ENCODE data around the gene ANXA2R.
"Not testable (repeated sequence)": the region's sequence is repeated elsewhere in the genome, so short reads cannot be mapped to it uniquely, and the experiment has no call there.

Gene ANXA2R

DNA sequence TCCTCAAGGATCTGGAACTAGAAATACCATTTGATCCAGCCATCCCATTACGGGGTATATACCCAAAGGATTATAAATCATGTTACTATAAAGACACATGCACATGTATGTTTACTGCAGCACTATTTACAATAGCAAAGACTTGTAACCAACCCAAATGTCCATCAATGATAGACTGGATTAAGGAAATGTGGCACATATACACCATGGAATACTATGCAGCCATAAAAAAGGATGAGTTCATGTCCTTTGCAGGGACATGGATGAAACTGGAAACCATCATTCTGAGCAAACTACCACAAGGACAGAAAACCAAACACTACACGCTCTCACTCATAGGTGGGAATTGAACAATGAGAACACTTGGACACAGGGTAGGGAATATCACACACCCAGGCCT, 19.9 kb upstream of the ANXA2R start:
- DNase-seq: not testable (repeated sequence)

DNA sequence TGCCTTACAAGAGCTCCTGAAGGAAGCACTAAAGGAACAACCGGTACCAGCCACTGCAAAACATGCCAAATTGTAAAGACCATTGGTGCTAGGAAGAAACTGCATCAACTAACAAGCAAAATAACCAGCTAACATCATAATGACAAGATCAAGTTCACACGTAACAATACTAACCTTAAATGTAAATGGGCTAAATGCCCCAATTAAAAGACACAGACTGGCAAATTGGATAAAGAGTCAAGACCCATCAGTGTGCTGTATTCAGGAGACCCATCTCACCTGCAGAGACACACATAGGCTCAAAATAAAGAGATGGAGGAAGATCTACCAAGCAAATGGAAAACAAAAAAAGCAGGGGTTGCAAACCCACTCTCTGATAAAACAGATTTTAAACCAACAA, 15.0 kb upstream of the ANXA2R start:
- not testable (repeated sequence) for DNase-seq

DNA sequence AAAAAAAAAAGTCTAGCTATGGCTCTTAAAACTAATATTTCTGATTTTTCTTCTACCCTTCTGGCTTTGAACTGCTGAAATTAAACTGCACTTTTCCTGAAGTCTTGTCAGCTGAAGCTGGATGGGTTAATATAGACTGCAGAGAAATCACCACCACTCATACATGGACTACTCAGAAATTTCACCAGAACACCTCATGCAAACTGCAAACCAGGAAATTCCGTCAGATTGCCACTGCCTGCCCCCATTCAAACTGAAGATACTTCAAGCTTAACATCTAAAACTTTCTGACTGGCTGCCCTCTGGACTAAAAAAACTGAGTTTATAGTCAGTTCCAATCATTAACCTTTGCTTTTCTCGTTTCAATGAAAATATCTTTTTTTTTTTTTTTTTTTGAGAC, 11.6 kb upstream of the ANXA2R start:
- DNase-seq: no peak

DNA sequence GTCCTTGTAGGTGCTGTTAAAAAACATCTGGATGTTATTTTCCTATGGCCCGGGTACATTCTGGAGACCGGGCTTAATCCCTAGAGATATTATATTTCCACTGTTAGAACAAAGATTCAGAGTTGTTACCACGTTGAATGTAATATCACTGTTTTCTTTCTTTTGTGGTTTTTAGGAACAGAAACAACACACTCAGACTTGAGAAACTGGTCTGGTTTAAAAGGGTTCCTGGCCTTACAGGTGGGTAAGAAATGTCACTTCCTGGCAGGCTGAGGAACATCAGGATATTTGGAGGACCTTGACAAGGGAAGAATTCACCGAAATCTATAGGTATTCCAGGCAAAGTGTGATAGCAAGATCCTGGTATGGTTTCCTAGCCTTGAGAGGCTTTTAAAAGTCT, 10.3 kb upstream of the ANXA2R start:
- no peak for DNase-seq

DNA sequence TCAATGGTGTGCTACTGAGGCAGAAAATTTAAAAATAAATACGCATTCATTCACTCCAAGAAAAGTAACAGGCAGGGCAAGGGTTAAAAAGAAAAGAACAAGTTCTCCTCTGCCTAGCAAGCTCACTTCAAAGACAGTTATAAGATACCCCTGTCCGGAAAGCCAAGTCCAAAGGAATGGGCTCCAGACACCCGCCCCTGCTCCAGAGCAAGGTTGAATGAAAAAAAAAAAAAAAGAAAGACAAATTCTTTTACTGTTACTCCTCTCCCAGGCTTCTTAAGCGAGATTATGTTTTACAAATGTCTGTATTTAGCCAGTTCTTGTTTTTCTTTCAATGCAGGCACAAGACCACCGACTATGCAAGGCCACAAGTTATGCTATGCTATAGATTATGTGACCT, 9.1 kb upstream of the ANXA2R start:
- DNase-seq: peak; percentile 40

DNA sequence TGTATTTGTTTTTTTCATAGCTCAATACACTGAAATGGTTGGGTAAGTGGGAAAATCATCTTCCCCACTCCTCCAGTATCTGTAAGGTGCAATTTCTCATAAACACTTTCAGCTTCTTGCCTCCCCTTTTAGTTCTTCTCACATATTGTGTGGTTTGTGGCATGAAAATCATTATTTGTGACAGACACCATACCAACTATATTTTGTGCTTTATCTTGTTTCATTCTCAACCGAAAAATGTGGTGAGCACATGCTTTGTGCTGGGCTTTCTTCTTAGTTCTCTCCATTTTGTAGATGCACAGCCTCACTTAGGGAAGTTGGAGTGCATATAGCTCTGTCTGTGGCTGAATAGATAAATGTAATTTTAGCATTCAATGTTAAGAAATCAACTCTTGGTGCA, 6.4 kb upstream of the ANXA2R start:
- DNase-seq: no peak

DNA sequence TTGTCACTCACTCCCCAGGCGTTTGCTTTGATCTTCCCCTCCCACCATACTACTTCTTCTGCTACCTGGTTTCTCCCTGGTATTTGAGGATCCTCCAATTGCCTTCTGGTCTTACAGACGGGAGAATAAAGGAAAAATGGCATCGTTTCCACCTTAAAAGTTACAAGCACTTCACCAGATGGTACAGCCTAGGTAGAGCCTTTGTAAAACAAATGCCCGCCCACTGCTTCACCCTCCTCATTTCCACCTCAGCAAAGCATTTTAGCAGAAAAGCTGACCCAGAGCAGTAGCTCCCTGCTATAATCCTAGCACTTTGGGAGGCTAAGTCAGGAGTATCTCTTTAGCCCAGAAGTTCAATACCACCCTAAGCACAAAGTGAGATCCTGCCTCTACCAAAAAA, 5.1 kb upstream of the ANXA2R start:
- no peak for DNase-seq

DNA sequence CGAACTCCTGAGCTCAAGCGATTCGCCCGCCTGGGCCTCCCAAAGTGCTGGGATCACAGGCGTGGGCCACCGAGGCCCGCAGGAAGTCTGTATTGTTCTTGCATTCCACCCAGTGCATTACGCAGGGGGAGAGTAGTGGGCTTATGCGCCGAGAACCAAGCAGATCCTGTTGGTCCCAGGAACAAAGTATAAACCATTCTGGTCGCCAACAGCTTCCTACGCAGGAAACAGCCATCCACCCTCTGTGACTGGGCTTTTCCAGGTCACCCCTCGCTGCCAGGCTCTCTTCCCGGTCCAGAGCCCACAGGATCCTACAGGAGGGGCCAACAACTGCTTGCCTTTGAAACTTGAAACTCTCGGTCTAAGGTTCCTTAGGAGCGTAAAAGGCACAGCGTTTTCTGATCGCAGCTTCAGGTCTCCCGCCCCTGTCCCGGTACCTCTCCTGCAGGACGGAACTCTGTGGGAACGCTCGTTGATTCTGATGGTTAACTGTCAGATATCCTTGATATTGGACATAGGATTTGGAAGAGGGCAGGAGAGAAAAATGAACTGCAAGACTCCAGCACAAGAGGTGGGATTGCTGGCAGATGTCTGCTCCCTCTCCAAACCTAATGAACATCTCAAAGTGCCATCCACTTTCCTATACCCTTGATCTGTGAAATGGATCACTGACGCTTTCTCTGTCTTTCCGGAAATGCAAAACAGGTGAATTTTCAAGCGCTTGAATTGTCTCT, 4.2 kb upstream of the ANXA2R start:
- peak; percentile 38 for DNase-seq

DNA sequence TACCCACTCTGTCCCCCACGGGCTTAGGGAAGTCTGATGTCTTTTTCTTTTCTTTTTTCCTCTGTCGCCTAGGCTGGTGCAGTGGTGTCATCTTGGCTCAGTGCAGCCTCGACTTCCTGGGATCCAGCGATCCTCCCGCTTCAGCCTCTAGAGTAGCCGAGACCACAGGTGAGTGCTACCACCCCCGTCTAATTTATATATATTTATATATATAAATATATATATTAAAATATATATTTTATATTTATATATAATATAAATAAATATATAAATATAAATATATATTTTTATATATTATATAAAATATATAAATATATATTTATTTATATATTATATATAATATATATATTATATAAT, 3.3 kb upstream of the ANXA2R start:
- DNase-seq: no peak

DNA sequence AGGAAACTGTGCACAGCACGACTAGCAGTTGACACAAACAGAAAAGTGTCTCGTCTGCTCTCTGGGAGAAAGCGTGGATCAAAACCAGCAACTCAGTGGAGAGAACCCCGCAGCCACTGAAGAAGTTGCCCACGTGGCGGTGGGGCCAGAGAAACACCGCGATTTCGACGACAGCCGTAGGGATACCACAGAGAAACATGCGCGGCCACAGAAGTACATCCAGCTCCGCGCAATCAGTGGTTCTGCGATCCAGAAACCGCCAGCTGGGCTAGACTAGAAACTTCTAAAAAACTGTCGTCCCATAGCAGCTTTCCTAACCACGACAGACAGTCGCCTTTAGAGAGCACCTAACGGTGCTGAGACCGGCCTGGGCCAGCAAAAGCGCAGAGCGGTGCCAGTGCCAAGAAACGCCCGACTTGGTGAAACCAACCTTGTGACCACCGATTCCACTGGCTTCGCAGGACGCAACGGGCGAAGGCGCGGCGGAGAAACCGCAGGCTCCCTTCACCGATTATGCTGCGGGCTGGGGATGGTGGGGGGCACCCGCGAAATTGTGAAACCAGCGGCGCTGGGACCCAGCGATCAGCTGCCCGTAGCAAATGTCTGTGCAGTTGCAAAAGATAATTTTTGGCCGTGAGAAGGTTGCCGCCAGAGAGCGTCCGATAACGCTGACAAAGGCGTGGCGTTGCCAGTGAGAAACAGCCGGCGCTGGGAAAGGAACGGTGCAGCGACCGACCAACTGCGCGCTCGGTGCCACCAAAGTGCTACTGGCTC, 2.7 kb upstream of the ANXA2R start:
- DNase-seq: peak; percentile 80

DNA sequence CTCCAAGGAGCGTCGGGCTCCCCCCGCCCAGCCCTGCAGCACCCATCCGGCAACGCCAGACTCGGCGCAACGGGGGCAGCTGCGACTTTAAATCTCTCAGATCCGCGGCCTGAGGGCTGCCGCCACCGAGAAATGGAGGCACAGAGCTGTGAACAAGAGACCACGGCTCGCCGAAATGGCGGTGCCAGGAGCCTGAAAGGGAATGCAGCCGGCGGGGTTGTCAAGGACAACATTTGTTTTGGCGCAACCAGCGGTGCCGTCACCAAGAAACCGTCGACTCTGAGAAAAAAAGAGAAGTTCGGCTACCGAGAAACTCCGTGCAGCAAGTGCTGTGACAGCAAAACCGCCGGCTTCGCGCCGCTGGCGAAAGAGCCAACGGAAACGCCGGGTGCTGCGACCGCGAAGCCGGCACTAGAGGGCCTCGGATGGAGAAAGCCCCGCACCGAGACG, 2.1 kb upstream of the ANXA2R start:
- DNase-seq: peak; percentile 83

DNA sequence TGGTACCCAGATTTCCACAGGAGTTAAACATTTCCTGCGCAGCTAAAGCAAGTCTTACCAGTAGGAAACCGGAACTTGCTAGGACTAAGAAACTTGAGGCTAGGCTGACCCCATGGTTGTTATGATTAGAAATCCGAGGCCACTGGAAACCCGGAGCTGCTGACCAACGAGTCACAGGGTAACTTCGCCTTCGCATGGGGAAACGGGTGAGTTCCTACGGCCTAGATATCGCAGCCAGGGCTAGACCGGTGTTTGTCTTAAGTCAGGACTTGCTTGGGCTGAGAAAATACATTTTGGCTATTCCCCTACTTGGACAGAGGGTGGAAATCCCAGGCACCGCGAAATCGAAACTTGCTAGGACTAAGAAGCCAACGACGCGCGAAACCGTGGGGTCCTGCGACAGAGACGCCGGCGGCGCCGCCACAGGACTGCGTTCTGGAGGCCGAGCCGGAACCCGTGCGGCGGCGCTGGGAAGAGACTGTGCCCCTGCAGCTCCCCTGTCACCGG, 1.6 kb upstream of the ANXA2R start:
- peak; percentile 80 for DNase-seq

DNA sequence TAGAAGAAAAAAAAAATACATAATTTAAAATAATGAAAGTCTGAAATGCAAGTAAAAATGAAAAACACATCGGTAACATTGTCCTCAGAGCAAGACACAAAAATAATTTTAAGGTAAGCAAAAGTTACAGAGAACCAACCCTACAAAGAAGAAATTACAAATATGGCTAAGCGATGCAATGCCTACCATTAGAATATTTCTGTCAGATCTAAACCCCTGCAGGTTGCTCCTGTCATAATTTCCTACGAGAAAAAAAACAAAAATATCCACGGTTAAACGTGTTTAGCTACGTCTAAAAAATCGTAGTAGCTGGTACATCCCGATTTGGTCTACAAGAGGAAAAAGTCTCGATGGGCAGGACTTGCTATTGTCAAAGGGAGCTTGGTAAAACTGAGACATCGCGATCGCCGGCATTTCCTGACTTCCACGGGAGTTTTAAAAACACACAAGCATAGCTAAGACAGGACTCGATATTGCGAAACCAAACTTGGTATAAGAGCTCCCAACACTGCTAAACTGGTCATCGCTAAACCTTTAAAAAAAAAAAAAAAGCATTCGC, 1.1 kb upstream of the ANXA2R start:
- peak; percentile 76 for DNase-seq

DNA sequence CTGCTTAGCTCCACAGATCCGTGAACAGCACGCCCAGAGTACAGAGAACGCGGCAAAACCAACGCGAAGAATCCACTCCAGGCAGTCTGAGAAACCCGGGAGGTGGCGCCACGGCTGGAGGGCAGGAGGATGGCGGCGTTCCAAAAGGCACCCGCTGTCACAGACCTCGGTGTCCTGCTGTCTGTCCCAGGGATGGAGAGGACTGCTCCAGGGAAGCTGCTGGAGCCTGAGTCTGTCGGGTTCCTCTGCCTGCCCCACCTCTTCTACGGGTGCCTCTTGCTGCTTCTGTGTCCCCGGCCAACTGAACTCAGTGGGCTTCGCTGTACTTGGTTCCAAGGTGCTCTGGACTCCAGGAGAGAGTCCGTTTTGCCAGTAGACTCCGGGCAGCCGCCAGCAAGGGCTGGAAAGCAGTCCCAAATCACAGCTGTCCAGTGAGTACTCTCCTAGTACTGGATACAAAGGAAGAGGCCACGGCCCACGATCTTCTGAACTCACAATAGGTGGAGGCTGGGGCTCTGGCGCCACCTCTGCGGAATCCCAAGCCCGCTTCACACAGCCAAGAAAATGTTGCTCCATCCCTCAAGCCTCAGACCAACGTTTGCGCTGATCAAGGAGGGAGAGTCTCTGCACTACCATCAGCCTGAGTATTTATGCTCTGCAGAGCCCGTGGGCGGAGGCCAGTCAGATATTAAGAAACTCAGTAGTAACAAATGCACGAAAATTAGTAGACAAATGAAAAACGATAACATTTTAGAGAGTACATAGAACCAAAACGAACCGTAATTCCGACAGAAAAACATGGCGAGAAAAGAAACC, 440 bp downstream of the ANXA2R start:
- peak; percentile 88 for DNase-seq

DNA sequence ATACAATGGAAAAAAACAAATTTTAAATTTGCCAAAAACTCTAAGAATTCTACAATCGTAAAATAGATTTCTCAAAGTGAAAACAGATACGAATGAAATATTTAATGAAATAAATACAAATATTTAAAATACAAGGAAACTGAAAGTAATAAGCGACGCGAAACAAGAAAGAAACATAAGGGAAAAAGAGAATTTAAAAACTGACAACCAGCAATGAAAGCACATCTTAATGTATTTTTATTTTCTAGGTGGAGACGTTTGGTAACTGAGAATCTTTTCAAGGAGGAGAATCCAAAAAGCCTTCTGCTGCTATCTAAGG, 1.0 kb downstream of the ANXA2R start:
- no peak for DNase-seq

DNA sequence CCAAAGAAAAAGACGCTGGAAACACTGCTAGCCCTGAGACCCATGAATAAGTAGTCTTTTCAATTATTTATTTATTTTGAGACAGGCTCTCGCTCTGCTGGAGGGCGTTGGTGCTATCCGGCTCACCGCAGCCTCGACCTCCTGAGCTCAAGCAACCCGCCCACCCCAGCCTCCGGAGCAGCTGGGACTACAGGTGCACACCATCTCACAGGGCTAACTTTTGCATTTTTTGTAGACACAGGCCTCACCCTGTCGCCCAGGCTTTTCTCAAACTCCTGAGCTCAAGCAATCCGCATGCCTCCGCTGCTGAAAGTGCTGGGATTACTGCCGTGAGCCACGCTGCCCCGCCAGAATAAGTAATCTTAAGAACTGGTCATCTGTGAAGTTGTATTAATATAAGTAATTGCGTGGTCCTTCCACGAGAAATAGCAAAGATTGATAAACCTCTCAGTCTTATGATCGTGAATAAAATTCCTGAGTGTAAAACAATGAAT, 1.6 kb downstream of the ANXA2R start:
- peak; percentile 56 for DNase-seq

DNA sequence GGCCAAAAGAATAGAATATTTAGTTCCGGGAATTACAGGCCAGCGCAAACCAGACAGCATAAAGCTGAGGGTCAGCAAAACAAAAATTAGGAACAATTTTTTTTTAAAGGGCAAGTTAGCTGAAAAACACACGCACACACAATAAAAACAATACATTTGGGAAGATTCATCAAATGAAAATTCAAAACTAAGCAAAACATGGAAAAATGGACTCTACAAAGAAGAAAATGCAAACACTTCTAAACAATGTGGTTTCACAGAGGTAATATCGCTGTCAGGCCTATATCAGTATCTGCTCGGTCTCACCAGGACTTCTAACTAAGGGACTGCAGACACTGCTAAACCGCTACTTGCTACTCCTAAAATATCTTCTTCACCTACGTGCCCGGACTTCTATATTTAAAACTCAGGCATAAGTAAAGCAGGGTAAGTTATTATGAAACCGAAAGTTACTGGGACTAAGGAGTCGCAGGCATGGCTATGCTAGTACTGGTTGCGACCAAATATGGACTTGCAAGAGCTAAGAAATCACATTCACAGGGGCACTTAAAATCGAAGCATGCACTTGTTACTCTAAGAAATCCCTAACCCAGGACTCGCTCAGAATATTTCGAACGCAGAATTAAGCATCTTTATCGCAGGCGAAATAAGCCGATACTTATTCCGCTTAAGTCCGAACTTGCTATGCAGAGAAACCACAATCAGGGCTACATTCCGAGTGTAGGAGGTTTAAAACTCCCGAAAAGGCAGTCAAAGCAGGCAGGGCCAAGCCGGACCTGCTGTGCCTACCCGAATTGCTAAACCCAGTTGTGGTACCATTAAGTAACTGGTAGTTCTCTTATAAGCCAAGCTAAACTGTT, 2.3 kb downstream of the ANXA2R start:
- peak; percentile 87 for DNase-seq

DNA sequence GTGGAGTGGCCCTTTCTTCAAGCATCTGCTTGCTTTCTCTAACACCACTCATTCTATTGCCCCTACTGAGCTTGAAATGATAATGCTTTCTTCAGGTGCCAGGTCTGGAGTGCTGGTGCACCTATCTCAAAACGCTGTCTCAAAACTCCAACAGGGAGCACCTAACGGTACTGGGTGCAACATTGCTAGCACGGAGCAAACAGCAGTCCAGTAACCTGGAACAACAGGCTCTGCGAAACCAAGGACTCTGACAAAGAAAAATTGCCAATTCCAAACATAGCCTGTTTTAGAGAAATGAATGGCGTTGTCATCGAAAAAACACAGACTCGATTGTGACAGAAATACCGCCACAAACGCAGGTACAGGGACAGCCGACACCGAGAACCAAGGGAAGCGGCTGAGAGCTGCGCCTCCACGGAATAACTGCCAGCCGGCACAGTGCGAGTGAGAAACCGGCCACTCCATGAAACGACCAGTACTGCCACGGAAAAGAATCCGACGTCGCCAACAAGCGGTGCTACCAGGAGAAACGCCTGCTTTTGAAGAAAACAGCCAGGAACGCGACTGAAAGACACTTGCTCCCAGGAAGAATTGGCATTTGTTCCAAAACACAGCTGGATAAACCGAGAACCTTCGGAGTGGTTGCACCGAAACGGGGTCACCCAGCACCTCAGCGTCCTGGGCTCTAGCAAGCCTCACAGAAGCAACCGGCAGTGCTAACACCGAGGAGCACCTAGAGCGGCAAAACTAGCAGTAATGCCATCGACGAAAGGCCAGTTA, 3.1 kb downstream of the ANXA2R start:
- DNase-seq: peak; percentile 67

DNA sequence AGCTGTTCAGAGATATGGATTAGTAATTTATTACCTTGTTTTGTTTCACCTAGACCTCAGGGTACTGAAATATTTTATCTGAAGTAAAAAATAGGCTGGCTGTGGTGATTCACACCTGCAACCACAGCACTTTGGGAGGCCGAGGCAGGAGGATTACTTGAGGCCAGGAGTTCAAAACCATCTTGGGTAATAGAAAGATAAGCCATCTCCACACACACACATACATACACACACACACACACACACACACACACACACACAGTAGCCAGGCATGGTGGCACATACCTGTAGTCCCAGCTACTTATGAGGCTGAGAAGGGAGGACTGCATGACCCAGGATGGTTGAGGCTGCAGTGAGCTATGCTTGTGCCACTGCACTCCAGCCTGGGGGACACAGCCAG, 3.7 kb downstream of the ANXA2R start:
- no peak for DNase-seq

DNA sequence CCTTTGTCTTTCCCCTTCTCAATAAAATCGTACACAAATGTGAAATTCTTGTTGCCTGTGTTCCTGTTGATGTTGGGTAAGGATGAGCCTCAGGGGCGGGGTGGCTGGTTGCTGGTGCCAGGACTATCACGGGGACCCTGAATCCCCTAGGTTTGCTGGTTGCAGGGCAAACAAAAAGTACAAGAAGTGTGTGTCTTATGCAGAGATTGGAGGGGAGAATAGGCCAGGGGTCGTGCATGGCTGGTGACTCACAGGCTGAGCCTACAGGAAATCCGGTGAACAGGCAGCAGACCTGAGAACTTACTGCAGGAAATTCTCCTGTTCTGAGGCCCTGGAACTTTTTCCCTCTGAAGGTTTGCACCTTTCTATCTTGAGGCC, 5.5 kb downstream of the ANXA2R start:
- peak; percentile 64 for DNase-seq

Data from fibroblast of skin of scalp (primary cell).